ENCODE measurements around the gene SLC12A8. TPM values are rescaled to one million over a fixed set of nuclear protein-coding genes. Genes with fewer than 3 reads are reported as not detected.
A peak's percentile ranks its signal among the peaks of the same experiment; 100 is the strongest.

Gene SLC12A8
- total RNA-seq, 1 donor = 13.4 TPM

DNA sequence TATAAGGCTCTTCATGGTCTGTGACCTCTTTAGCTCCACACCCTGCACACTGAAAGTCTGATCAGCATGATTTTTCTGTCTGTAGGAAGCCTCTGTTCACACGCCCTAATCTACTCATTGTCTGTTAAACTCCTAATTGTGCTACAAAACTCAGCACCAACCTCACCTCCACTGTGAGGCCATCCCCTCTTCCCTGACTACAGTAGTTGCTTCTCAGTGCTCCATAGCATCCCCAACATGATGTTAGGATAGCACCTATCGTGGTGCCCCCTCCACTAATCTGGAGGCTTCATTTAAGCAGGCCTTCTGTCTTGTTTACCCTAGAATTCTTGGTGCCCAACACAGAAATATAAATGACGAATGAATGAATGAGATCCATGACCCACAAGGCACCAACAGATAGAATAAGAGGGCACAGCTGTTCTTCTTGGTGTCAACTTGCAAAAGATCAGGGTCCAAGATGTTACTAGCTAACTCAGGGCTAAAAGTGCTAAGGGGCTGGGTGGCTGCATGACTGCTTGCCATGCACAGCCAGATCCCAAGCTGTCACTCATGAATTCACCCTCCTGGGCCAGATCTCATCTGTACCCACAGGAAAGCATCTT is 101.6 kb downstream of the SLC12A8 start:
- DNase-seq (ENCODE audit: low read depth) = no peak
- no peak overlapping the region for H3K4me3 ChIP-seq (ENCODE audit: low read depth, low read length)
- TF ChIP-seq, protein P1, sequence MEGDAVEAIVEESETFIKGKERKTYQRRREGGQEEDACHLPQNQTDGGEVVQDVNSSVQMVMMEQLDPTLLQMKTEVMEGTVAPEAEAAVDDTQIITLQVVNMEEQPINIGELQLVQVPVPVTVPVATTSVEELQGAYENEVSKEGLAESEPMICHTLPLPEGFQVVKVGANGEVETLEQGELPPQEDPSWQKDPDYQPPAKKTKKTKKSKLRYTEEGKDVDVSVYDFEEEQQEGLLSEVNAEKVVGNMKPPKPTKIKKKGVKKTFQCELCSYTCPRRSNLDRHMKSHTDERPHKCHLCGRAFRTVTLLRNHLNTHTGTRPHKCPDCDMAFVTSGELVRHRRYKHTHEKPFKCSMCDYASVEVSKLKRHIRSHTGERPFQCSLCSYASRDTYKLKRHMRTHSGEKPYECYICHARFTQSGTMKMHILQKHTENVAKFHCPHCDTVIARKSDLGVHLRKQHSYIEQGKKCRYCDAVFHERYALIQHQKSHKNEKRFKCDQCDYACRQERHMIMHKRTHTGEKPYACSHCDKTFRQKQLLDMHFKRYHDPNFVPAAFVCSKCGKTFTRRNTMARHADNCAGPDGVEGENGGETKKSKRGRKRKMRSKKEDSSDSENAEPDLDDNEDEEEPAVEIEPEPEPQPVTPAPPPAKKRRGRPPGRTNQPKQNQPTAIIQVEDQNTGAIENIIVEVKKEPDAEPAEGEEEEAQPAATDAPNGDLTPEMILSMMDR (IDR thresholded peaks at IDR 0.05; ENCODE audit: insufficient read depth, low read length) = no peak

DNA sequence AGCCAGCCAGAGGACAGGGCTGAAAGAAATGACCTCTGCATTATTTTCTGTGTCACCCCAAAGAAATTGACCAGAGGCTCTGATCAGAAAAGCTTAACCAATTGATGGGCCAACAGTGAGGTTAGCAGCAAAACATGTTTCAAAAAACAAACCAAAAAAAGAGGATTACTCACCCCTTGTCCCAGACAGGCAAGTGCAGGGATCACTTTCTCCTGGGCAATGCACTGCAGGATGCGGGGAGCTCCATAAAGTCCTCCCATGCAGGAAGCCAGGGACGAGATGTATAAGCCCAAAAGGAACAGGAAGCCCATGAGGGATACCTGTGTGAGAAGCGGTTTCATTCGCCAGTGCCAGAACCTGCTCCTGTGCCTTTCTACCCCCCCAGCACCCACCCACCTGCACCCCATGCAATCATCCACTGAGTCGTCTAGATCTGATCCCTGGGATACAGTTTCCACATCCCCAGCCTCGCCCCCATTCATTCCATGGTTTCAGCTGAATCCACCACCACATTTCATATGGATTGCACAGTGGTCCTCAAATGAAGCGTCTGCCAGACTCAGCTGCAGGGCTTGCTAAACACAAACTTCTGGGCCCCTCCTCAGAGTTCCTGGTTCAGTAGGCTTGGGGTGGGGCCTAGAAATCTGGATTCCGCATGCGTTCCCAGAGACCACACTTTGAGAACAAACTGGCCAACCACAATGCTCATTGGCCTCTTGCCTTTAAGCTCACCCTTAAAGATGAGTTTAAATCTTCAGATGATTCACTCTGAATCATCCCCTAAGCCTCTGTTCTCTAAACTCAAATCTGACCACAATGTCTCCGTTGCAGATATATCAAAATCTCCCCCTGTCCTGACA is 102.3 kb downstream of the SLC12A8 start:
- peak overlapping the region; percentile 7 for H3K4me3 ChIP-seq (ENCODE audit: low read depth, low read length)

DNA sequence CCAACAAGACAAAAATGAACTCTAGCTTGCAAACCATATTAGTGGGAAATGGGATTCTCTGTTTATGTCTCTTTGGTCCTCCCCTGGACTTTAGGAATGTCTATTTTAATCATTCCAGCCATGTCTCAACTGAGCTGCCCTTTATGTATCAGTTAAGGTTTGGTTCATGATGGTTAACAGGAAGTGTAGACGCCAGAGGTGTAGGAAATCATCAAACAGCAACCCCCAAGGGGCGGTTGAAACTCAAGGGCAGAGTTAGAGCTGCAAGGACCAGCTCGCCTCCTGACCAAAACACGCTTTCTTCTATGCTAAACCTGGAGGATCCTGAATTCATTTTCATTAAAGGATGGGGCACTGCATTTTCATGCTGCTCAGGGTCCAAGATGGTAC is 103.0 kb downstream of the SLC12A8 start:
- H3K4me3 ChIP-seq (ENCODE audit: low read depth, low read length) = peak overlapping the region; percentile 6
- TF ChIP-seq, protein P1 (IDR thresholded peaks at IDR 0.05; ENCODE audit: insufficient read depth, low read length) = no peak
- no peak for DNase-seq (ENCODE audit: low read depth)

More for the DNA sequence above, 102.3 kb downstream of the SLC12A8 start:
- TF ChIP-seq, protein P1 (IDR thresholded peaks at IDR 0.05; ENCODE audit: insufficient read depth, low read length) = no peak
- peak; percentile 97 for DNase-seq (ENCODE audit: low read depth)

DNA sequence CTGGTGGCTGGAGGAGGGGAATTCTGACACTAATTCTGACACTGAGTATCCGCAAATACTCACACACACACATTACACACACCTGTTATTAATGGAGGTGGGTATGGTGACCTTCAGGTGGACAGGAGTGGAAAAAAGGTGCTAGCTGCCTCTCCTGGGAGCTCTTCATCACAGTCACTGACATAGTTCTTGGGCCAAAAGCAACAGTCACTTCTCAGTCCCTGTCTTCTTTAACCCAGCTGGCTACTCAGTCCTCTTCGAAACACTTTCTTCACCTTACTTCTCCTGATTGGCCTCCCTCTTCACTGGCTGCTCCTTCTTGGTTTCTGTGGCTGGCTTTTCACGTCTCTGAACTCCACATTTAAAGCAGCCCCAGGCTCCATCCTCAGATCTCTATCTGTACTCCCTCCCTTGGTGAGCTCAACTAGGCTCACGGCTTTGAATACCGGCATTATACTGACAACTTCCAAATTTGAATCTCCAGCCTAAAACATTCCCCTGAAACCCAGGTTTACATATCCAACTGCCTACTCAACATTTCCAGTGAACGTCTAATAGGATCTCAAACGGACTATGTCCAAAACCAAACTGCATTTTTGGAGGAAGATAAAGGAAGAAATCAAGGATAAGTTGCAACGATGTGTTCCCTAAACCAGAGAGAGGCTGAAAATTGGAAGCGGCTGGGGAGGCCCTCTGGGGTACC is 103.6 kb downstream of the SLC12A8 start:
- TF ChIP-seq, protein P1 (IDR thresholded peaks at IDR 0.05; ENCODE audit: insufficient read depth, low read length) = no peak
- H3K4me3 ChIP-seq (ENCODE audit: low read depth, low read length) = peak overlapping the region; percentile 7
- DNase-seq (ENCODE audit: low read depth) = no peak

DNA sequence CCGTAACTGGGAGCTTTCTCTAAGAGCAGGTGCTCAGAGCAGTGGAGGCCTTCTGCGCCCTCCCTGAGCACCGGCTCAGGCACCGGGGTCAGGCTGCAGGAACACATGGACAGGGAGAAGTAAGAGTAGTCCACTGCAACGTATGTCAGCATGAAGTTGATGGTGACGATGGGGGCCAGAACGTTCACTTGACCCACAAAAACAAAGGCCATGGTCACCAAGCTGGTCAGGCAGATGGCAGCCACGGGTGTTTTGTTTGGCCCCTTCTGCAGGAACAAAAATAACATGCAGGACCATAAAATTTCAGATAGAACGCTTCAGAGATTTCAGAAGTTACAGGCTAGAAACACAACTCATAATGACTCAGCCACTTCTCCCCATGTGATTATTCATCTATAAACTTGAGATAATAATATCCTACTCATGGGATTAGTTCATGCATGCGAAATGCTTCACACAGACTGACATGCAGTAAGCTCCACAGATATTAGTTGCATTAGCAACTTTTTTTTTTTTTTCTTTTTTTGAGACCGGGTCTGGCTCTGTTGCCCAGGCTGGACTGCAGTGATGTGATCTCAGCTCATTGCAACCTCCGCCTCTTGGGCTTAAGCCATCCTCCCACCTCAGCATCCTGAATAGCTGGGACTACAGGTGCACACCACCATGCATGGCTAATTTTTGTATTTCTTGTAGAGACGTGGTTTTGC is 104.5 kb downstream of the SLC12A8 start:
- H3K4me3 ChIP-seq (ENCODE audit: low read depth, low read length) = peak overlapping the region; percentile 20
- TF ChIP-seq, protein P1 (IDR thresholded peaks at IDR 0.05; ENCODE audit: insufficient read depth, low read length) = no peak
- DNase-seq (ENCODE audit: low read depth) = peak; percentile 96

DNA sequence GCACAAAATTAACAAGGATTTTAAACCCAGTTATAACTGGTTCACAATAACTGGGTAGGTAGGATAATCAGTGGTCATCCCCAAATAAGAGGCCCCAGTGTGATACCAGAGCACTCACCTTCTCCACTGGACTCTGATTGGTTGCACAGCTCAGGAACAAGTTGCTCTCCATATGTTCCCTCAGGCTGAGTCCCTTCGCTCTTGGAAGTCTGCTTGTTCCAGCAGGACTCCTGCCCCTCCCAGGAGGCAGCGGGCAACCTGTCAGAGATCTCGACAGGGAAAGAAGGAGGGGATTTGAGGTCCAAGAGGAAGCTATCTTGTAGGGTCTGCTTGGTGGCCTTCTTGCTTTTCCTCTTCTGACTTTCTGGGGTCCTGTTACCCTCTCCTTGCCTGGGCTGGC is 105.2 kb downstream of the SLC12A8 start:
- no peak for DNase-seq (ENCODE audit: low read depth)
- peak overlapping the region; percentile 14 for H3K4me3 ChIP-seq (ENCODE audit: low read depth, low read length)
- TF ChIP-seq, protein P1 (IDR thresholded peaks at IDR 0.05; ENCODE audit: insufficient read depth, low read length) = no peak

All from fibroblast of the aortic adventitia (primary cell).